Measurements from ENCODE around the gene KMT2B.

Gene KMT2B

DNA sequence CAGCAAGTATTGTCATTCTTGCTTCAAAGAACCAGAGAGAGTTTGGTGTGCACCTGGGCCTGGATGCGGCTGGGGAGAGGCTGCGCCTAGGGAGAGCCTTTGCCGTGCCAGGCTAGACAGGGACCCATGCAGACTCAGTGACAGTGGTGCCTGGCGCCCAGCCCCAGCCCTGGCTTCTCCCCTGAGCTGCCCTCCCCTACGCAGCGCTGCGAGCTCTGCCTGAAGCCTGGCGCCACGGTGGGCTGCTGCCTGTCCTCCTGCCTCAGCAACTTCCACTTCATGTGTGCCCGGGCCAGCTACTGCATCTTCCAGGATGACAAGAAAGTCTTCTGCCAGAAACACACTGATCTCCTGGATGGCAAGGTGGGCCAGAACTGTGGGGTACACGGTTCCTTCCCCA lies 12.0 kb downstream of the KMT2B start:
- TF ChIP-seq FOXM1 (IDR thresholded peaks at IDR 0.05; ENCODE audit: borderline replicate concordance, low read depth) (no peak), NFIC (IDR thresholded peaks at IDR 0.05) (no peak), ZBTB7A (IDR thresholded peaks at IDR 0.05; ENCODE audit: low read depth) (no peak), EGR1 (IDR thresholded peaks at IDR 0.05) (no peak), TAF1 (IDR thresholded peaks at IDR 0.05; ENCODE audit: low read depth) (no peak), CEBPB (IDR thresholded peaks at IDR 0.05) (no peak), EP300 (IDR thresholded peaks at IDR 0.05; ENCODE audit: borderline replicate concordance) (no peak), MAX (IDR thresholded peaks at IDR 0.05) (no peak), YY1 (IDR thresholded peaks at IDR 0.05; ENCODE audit: low read depth) (no peak), TEAD4 (IDR thresholded peaks at IDR 0.05) (no peak)
- TF ChIP-seq, protein P1, sequence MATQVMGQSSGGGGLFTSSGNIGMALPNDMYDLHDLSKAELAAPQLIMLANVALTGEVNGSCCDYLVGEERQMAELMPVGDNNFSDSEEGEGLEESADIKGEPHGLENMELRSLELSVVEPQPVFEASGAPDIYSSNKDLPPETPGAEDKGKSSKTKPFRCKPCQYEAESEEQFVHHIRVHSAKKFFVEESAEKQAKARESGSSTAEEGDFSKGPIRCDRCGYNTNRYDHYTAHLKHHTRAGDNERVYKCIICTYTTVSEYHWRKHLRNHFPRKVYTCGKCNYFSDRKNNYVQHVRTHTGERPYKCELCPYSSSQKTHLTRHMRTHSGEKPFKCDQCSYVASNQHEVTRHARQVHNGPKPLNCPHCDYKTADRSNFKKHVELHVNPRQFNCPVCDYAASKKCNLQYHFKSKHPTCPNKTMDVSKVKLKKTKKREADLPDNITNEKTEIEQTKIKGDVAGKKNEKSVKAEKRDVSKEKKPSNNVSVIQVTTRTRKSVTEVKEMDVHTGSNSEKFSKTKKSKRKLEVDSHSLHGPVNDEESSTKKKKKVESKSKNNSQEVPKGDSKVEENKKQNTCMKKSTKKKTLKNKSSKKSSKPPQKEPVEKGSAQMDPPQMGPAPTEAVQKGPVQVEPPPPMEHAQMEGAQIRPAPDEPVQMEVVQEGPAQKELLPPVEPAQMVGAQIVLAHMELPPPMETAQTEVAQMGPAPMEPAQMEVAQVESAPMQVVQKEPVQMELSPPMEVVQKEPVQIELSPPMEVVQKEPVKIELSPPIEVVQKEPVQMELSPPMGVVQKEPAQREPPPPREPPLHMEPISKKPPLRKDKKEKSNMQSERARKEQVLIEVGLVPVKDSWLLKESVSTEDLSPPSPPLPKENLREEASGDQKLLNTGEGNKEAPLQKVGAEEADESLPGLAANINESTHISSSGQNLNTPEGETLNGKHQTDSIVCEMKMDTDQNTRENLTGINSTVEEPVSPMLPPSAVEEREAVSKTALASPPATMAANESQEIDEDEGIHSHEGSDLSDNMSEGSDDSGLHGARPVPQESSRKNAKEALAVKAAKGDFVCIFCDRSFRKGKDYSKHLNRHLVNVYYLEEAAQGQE (IDR thresholded peaks at IDR 0.05; ENCODE audit: low read depth), result no peak
- TF ChIP-seq, protein P2, sequence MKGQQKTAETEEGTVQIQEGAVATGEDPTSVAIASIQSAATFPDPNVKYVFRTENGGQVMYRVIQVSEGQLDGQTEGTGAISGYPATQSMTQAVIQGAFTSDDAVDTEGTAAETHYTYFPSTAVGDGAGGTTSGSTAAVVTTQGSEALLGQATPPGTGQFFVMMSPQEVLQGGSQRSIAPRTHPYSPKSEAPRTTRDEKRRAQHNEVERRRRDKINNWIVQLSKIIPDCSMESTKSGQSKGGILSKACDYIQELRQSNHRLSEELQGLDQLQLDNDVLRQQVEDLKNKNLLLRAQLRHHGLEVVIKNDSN (IDR thresholded peaks at IDR 0.05), result no peak

DNA sequence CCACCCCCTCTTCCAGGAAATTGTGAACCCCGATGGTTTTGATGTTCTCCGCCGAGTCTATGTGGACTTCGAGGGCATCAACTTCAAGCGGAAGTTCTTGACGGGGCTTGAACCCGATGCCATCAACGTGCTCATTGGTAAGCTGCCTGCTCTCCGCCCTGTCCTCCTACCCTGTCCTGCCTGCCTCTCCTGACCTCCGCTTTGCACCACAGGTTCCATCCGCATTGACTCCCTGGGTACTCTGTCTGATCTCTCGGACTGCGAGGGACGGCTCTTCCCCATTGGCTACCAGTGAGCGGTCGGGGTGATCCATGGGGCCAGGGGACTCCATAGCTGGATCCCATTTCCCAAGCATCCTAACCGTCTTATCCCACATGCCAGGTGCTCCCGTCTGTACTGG lies 12.5 kb downstream of the KMT2B start:
- TF ChIP-seq CEBPB (IDR thresholded peaks at IDR 0.05), result no peak
- TF ChIP-seq MAX (IDR thresholded peaks at IDR 0.05), result no peak
- TF ChIP-seq RAD21 (IDR thresholded peaks at IDR 0.05; ENCODE audit: low read depth), result no peak
- TF ChIP-seq CREB1 (IDR thresholded peaks at IDR 0.05; ENCODE audit: low read depth), result no peak
- no peak for TF ChIP-seq EP300 (IDR thresholded peaks at IDR 0.05; ENCODE audit: borderline replicate concordance)
- no peak for TF ChIP-seq YY1 (IDR thresholded peaks at IDR 0.05; ENCODE audit: low read depth)
- no peak for TF ChIP-seq EGR1 (IDR thresholded peaks at IDR 0.05)
- no peak for TF ChIP-seq FOXM1 (IDR thresholded peaks at IDR 0.05; ENCODE audit: borderline replicate concordance, low read depth)
- TF ChIP-seq ZBTB7A (IDR thresholded peaks at IDR 0.05; ENCODE audit: low read depth), result no peak
- TF ChIP-seq TAF1 (IDR thresholded peaks at IDR 0.05; ENCODE audit: low read depth), result no peak
- TF ChIP-seq, protein P1 (IDR thresholded peaks at IDR 0.05; ENCODE audit: low read depth), result no peak
- TF ChIP-seq, protein P2 (IDR thresholded peaks at IDR 0.05), result no peak
- TF ChIP-seq NFIC (IDR thresholded peaks at IDR 0.05), result no peak
- TF ChIP-seq TEAD4 (IDR thresholded peaks at IDR 0.05), result no peak
- TF ChIP-seq TCF12 (IDR thresholded peaks at IDR 0.05; ENCODE audit: low read depth), result no peak

DNA sequence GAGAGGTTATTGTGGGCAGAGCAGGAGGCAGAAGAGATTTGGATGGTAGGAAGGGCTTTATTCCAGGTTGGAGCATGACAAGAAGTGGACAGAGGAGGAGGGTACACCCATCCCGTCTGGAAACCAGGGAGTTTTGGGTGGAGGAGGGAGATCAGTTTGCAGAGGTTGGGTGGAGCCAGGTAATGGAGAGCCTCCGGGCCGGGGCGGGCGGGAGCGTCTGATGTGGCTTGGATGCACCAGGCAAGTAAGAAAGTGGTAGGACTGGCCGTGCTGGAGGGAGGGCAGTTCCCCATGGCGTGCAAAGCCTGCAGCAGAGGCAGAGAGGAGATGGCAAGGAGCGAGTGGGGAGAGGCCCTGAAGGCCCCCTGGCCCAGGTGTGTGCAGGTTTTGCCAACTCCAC lies 13.6 kb downstream of the KMT2B start:
- TF ChIP-seq TCF12 (IDR thresholded peaks at IDR 0.05; ENCODE audit: low read depth) (no peak), CREB1 (IDR thresholded peaks at IDR 0.05; ENCODE audit: low read depth) (no peak), ZBTB7A (IDR thresholded peaks at IDR 0.05; ENCODE audit: low read depth) (no peak), EP300 (IDR thresholded peaks at IDR 0.05; ENCODE audit: borderline replicate concordance) (no peak), MAX (IDR thresholded peaks at IDR 0.05) (no peak), FOXM1 (IDR thresholded peaks at IDR 0.05; ENCODE audit: borderline replicate concordance, low read depth) (no peak), YY1 (IDR thresholded peaks at IDR 0.05; ENCODE audit: low read depth) (no peak), CEBPB (IDR thresholded peaks at IDR 0.05) (no peak), EGR1 (IDR thresholded peaks at IDR 0.05) (no peak), TAF1 (IDR thresholded peaks at IDR 0.05; ENCODE audit: low read depth) (no peak), RAD21 (IDR thresholded peaks at IDR 0.05; ENCODE audit: low read depth) (no peak), TEAD4 (IDR thresholded peaks at IDR 0.05) (no peak), NFIC (IDR thresholded peaks at IDR 0.05) (no peak)
- TF ChIP-seq, protein P1 (IDR thresholded peaks at IDR 0.05; ENCODE audit: low read depth), result no peak
- TF ChIP-seq, protein P2 (IDR thresholded peaks at IDR 0.05), result no peak
